GM18870 (cell line): ENCODE measurements around the gene TFF1.

Source experiments
- ATAC-seq: cut with Tn5 transposase; IDR thresholded peaks from one replicate; pipeline ENCODE4 v1.9.1; 2021; ENCODE audit warnings: moderate library complexity; ENCODE audit not compliant: unreplicated experiment

Gene TFF1

DNA sequence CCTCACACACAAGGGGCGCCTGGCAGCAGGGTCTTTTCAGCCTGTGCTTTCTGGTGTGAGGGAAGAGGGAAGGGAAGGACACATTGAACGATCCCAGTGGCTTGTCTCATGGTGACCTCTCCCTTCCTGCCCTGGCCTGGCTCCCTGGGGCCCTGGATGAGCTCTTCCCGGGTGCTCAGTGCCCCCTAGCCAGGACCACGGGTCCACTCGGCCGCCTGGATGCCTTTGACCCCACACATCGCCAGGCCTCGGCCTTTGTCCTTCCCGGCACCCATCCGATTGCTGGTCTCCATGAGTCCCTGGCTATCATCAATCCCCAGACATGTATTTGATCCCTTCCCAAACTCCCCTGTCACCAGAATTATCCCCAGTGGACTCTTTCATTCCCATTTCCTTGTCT is 45.1 kb downstream of the TFF1 start:
- no peak for ATAC-seq

GRCh38 chr21:42320791-42321190 is 45.5 kb downstream of the TFF1 start:
- ATAC-seq: no peak

DNA sequence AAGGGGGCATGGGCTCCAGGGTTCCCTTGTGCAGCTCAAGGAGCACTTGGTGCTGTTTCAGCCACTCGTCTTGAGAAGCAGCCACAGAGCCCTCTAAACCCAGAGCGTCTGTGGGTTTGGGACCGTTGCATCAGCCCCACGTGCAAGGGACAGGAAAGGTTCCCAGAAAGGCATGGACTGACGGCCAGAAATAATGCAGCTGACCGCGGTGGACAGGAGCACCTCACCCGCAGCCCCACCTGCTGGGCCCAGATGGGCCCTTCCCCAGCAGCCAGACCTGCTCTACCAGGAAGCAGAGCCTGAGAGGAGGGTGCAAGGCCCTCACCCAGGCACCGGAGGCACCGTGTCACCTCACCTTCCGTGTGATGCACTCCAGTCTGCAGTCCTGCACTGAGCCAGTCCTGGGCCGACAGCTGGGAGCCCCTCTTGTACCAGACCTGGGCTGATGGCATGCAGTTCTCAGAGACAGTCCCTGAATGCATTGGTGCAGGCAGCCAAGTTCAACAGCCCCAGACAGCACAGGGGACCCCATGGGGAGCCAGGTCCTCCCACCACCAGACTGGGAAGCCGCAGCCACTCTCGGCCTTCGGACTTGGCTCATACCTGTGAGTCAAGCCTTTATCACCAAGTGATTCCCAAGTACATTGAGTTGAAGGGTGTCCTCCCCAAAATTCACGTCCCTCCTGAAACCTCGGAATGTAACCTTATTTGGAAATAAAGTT is 46.3 kb downstream of the TFF1 start:
- ATAC-seq: no peak

DNA sequence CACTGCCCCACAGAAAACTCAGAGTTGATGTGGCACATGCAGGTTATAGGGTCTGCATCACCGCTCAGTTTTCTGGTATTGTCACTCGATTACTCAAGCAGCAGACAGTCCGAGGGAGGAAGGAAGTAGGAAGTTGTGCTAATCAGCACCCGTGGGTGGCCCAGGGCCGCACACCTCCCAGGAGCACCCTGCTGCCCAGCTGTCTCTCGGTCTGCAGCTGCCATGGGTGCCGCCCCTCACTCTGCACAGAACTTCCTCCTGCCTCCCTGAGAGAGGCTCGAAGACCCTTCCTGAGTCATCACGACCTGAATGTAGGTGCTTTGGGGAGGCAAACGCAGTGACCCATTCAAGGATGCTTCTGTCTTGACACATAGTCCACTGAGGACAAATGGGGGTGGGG is 47.0 kb downstream of the TFF1 start:
- no peak for ATAC-seq

- no peak for ATAC-seq
Observed at GRCh38 chr21:42317826-42318746, 48.2 kb downstream of the TFF1 start.

DNA sequence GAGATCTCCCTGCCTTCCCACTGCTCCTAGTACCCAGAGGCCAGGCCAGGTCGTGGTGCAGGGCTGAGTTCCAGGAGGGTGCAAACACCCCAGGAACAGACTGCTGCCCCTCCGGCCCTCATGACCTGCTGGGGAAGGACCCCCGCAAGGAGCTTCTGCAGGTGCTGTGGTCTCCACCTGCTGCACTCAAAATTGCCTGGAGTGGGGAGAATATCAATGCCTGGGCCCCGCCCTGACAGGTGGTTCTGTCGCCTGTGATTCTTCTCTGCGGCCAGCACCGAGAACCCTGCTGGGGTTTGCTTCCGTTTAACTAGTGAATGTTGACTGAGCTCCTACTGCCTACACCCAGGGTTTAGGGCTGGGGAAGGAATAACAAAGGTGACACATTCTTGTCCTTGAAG is 49.0 kb downstream of the TFF1 start:
- no peak for ATAC-seq

DNA sequence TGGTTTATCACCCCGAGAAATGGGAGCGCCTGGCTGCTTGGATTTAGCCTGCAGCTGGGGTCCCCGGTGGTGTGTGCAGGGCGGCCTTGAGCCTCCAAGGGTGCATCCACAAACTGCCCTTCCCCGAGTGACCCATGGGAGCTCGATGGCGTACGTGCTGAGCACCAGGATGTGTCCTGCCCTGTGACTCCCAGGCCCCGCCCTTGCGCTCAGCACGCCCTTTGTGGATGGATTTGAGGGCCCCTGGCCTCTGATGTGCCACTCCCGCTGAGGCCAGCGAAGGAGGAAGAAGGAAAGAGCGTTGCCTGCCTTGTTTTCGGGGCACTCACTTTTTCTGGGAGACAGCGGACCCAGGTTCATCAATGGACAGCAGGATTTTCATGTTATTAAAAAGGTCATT is 49.4 kb downstream of the TFF1 start:
- no peak for ATAC-seq

DNA sequence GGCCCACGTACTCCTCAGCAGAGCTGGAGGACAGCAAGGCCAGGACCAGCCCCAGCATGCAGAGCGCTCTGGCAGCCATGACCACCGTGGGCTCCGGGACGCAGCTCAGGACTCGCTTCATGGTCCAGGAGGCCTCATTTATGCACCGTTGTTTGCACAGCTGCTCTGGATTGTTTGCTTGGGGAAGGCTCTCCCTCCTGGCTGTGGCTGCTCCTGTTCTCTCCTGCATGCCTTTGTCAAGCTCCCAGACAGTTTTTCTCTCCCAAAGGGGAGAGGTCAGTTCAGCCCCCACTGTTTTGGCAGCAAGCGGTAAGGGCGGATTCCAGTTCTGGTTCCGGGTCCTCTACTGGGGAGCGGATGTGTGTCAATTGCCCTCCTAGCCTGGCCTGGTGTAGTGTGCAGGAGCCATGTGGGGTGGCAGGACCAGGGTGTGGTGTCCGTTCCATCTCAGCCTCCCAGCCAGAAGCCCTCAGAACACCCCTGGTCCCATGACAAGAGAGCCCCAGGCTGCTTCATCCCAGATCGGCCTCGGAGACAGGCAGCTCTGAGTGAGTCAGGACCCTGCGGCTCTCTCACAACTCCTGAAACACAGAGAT is 50.9 kb downstream of the TFF1 start, which contains the start of gene TFF3:
Gene TFF3, minus strand, starts transcription at position 114 of the 596 bp plus-strand sequence. Its CDS starts 35 bp downstream, at position 79.
- ATAC-seq: no peak

DNA sequence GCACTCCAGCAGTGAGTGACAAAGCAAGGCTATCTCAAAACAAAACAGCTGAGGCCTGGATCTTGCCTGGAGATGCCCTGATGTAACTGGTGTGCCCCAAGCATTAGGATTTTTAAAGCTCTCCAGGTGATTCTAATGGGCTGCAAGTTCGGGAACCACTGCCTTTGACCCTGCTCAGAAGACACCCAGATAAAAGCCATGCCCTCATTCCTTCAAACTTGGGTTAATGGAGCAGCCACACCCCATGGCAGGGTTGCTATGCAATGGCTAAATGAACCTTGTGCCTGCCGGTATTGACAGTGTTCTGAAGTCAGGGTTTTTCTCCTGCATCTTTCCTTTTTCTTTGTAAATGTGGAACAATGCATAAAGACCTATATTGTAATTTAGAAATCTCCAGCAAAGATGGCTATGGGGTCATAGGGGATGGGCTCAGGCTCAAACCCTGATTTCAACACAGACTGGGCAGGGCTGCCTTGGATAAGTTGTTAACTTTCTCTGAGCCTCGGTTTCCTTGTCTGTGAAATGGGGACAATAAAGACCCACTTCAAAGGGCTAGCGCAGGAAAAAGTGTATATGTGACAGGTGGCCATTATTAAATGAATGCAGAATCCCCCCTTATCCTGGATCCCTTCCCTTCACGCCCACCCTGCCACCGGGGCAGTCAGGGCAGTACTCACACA is 51.6 kb downstream of the TFF1 start:
- no peak for ATAC-seq

DNA sequence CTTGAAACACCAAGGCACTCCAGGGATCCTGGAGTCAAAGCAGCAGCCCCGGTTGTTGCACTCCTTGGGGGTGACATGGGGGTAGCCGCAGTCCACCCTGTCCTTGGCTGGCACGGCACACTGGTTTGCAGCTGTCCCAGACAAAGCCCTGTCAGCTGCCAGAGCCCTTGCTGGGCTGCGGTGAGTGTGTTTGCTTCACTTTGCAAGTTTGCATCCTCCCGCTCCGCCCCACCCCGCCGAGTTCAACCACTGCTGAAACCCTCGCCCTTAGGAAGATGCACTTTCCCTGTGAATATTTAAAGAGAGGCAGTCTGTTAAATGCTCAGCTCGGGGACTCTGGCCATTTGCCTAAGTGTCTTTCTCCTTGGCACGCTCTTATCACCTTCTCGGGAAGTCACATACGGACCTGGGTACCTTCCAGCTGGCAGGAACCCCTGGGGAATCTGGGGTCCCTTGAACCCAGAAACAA is 52.8 kb downstream of the TFF1 start:
- no peak for ATAC-seq

GRCh38 chr21:42312626-42313104 is 53.7 kb downstream of the TFF1 start:
- no peak for ATAC-seq
